GM20000 (cell line): ENCODE data around the gene ZMYM2.
"Not testable (repeated sequence)": the region's sequence is repeated elsewhere in the genome, so short reads cannot be mapped to it uniquely, and the experiment has no call there.

ENCODE experiments used
- DNase-seq: peaks from one replicate; pipeline ENCODE4 v3.0.0; 2012; ENCODE audit warnings: low spot score
- CTCF ChIP-seq: IDR thresholded peaks from 2 replicates; pipeline ENCODE4 v1.5.1; 2012; ENCODE audit warnings: mild to moderate bottlenecking, control low read depth; ENCODE audit errors: extremely low read depth, missing control alignments

The ZMYM2 gene

GRCh38 chr13:20028953-20029352 lies 70.4 kb downstream of the ZMYM2 start:
- DNase-seq = no peak
- no peak for TF ChIP-seq CTCF

- DNase-seq = no peak
- TF ChIP-seq CTCF = no peak
Observed at GRCh38 chr13:20033486-20033885, 75.0 kb downstream of the ZMYM2 start.

GRCh38 chr13:20035130-20035529 lies 76.6 kb downstream of the ZMYM2 start:
- DNase-seq = no peak
- TF ChIP-seq CTCF = no peak

- TF ChIP-seq CTCF = no peak
- DNase-seq = no peak
Observed at GRCh38 chr13:20037908-20038307, 79.4 kb downstream of the ZMYM2 start.

- not testable (repeated sequence) for DNase-seq
Observed at GRCh38 chr13:20042603-20043002, 84.1 kb downstream of the ZMYM2 start.

GRCh38 chr13:20043207-20043925 lies 84.8 kb downstream of the ZMYM2 start:
- no peak for DNase-seq
- no peak for TF ChIP-seq CTCF

- no peak for TF ChIP-seq CTCF
- no peak for DNase-seq
Observed at GRCh38 chr13:20044086-20044485, 85.6 kb downstream of the ZMYM2 start.

GRCh38 chr13:20045950-20046548 lies 87.5 kb downstream of the ZMYM2 start:
- no peak for TF ChIP-seq CTCF
- DNase-seq = no peak
